GM12878 (cell line): ENCODE measurements around the gene CENPA. TPM values are rescaled to one million over a fixed set of nuclear protein-coding genes. Genes with fewer than 3 reads are reported as not detected.

Experiments
- ATAC-seq: fragments of 200-7000 bp; cut with Tn5 transposase; 3 replicates; pipeline ENCODE4 v1.9.1; 2020; ENCODE audit warnings: mild to moderate bottlenecking, moderate library complexity
- BruUV-seq: library from RNA; stranded (reverse); fragments of 400-500 nt; replicated peaks from 2 replicates; lab custom pipeline; 2021; lab: Mats Ljungman, UMichigan
- CTCF ChIA-PET: fragments of 300-600 bp; sonication (Branson Sonifier 250); formaldehyde crosslinking; extraction: SDS; loops from one replicate; lab custom pipeline; 2021; ENCODE audit warnings: inconsistent platforms; lab: Yijun Ruan, JAX
- POLR2A ChIA-PET: fragments of 350-600 bp; formaldehyde crosslinking; extraction: SDS; loops from one replicate; lab custom pipeline; 2021; ENCODE audit warnings: inconsistent platforms; lab: Charles Lee
- RAD21 ChIA-PET: fragments of 300-600 bp; sonication (Branson Sonifier 250); formaldehyde crosslinking; loops from one replicate; lab custom pipeline; 2023; ENCODE audit warnings: antibody characterized with exemption; ENCODE audit not compliant: unreplicated experiment; lab: Charles Lee
- SMC1A ChIA-PET: fragments of 300-600 bp; sonication (Branson Sonifier 250); formaldehyde crosslinking; loops from one replicate; lab custom pipeline; 2023; ENCODE audit not compliant: unreplicated experiment, uncharacterized antibody; lab: Charles Lee
- DNase-seq: peaks from one replicate; pipeline ENCODE4 v3.0.0-alpha.2; 2011; ENCODE audit warnings: low read depth, low spot score
- FAIRE-seq: peaks from 3 replicates; lab custom pipeline; 2011; peaks lifted over from hg19 to GRCh38; lab: Jason Lieb, UNC
- H2AFZ ChIP-seq: 2 replicates; pipeline ENCODE4 v1.6.0; 2011; ENCODE audit warnings: low read depth, low read length, control low read depth; ENCODE audit not compliant: control insufficient read depth
- H3K27ac ChIP-seq: 2 replicates; pipeline ENCODE4 v1.5.1; 2011; ENCODE audit warnings: control low read depth; ENCODE audit not compliant: control insufficient read depth, insufficient read depth
- H3K27me3 ChIP-seq, 2 experiments: replicated peaks in 1 of 2; 2 replicates each; pipeline versions ENCODE4 v1.6.0 to v1.6.1; 2011; ENCODE audit warnings: low read length in 1 of 2; ENCODE audit not compliant: control insufficient read depth in 2 of 2, insufficient read depth in 2 of 2
- H3K36me3 ChIP-seq, 2 experiments: 2 replicates each; pipeline ENCODE4 v1.5.1; 2011; ENCODE audit warnings: low read length in 1 of 2; ENCODE audit not compliant: control insufficient read depth in 2 of 2, insufficient read depth in 2 of 2
- H3K4me1 ChIP-seq: 2 replicates; pipeline ENCODE4 v1.6.1; 2011; ENCODE audit warnings: mild to moderate bottlenecking, low read length, moderate library complexity, mixed read lengths; ENCODE audit not compliant: control insufficient read depth, insufficient read depth
- H3K4me2 ChIP-seq: 2 replicates; pipeline ENCODE4 v1.6.0; 2011; ENCODE audit warnings: control low read depth; ENCODE audit not compliant: control insufficient read depth, insufficient read depth
- H3K4me3 ChIP-seq: fragments of 200-600 bp; sonication (generic); 2 replicates; pipeline ENCODE4 v1.5.1; 2016
- H3K79me2 ChIP-seq: 2 replicates; pipeline ENCODE4 v1.6.0; 2011; ENCODE audit warnings: low read length; ENCODE audit not compliant: control insufficient read depth, insufficient read depth
- H3K9ac ChIP-seq: 2 replicates; pipeline ENCODE4 v1.8.0; 2011; ENCODE audit warnings: low read length, control low read depth, mixed read lengths; ENCODE audit not compliant: control insufficient read depth, insufficient read depth
- H3K9me3 ChIP-seq: replicated peaks from 3 replicates; pipeline ENCODE4 v1.5.1; 2011; ENCODE audit warnings: mild to moderate bottlenecking, low read length; ENCODE audit not compliant: control insufficient read depth, insufficient read depth
- H4K20me1 ChIP-seq: 2 replicates; pipeline ENCODE4 v1.6.0; 2011; ENCODE audit not compliant: control insufficient read depth, insufficient read depth
- CBFB ChIP-seq: IDR thresholded peaks from 2 replicates; pipeline ENCODE4 v1.6.1; 2016; ENCODE audit warnings: antibody characterized with exemption, low read depth
- CHD2 ChIP-seq: IDR thresholded peaks from 2 replicates; pipeline ENCODE4 v1.6.1; 2011; ENCODE audit warnings: low read depth, low read length, improper control_type of control experiment, borderline replicate concordance
- EGR1 ChIP-seq, 2 experiments: IDR thresholded peaks; 1 replicate in 1 of 2; 2 replicates in 1 of 2; pipeline ENCODE4 v1.6.1; 2011 to 2012; ENCODE audit warnings: low read depth in 2 of 2, low read length in 2 of 2, borderline replicate concordance in 1 of 2, mild to moderate bottlenecking in 1 of 2, moderate library complexity in 1 of 2
- EZH2 ChIP-seq: IDR thresholded peaks from 2 replicates; pipeline ENCODE4 v1.6.1; 2012; ENCODE audit warnings: low read depth, mild to moderate bottlenecking, control low read depth, inconsistent platforms, low read length, borderline replicate concordance; ENCODE audit not compliant: control insufficient read depth
- GABPA ChIP-seq: IDR thresholded peaks from 2 replicates; pipeline ENCODE4 v1.6.1; 2014; ENCODE audit warnings: antibody characterized with exemption, low read depth, mild to moderate bottlenecking, inconsistent platforms
- HDAC6 ChIP-seq: fragments of 200-600 bp; sonication (generic); IDR thresholded peaks from one replicate; pipeline ENCODE4 v1.8.0; 2017; ENCODE audit warnings: antibody characterized with exemption; ENCODE audit not compliant: unreplicated experiment
- JUND ChIP-seq: IDR thresholded peaks from 2 replicates; pipeline ENCODE4 v1.6.1; 2012; ENCODE audit warnings: low read depth, mild to moderate bottlenecking, low read length, improper control_type of control experiment, moderate library complexity
- LARP7 ChIP-seq: fragments of 450-650 bp; IDR thresholded peaks from 2 replicates; pipeline ENCODE4 v1.6.1; 2017; ENCODE audit warnings: mild to moderate bottlenecking
- NR2C2 ChIP-seq: IDR thresholded peaks from 2 replicates; pipeline ENCODE4 v1.6.1; 2011; ENCODE audit warnings: borderline replicate concordance, low read depth; ENCODE audit not compliant: control insufficient read depth, insufficient read length
- RAD51 ChIP-seq: fragments of 450-650 bp; IDR thresholded peaks from 2 replicates; pipeline ENCODE4 v1.6.1; 2016; ENCODE audit warnings: moderate library complexity, mild to moderate bottlenecking, inconsistent platforms
- RCOR1 ChIP-seq: conservative IDR thresholded peaks from 2 replicates; pipeline ENCODE4 v1.6.1; 2012; ENCODE audit warnings: low read depth, low read length, improper control_type of control experiment
- SMAD1 ChIP-seq: fragments of 450-650 bp; IDR thresholded peaks from 2 replicates; pipeline ENCODE4 v1.6.1; 2018; ENCODE audit warnings: mild to moderate bottlenecking, low read depth; ENCODE audit not compliant: partially characterized antibody
- SREBF2 ChIP-seq: IDR thresholded peaks from 2 replicates; pipeline ENCODE4 v1.6.1; 2012; ENCODE audit warnings: mild to moderate bottlenecking, low read length
- SUPT20H ChIP-seq: IDR thresholded peaks from 2 replicates; pipeline ENCODE4 v1.6.1; 2011; ENCODE audit warnings: low read depth, mild to moderate bottlenecking, low read length, moderate library complexity, borderline replicate concordance; ENCODE audit not compliant: control insufficient read depth
- ZSCAN29 ChIP-seq: fragments of 450-650 bp; IDR thresholded peaks from 2 replicates; pipeline ENCODE4 v1.6.1; 2017; ENCODE audit warnings: mild to moderate bottlenecking, moderate library complexity
- WGBS: methylation state at CpG from one replicate; pipeline ENCODE4 v1.1.6; 2016; ENCODE audit warnings: low lambda C conversion rate; ENCODE audit not compliant: insufficient replicate concordance, insufficient coverage; ENCODE audit errors: missing lambda C conversion rate; 5-methylcytosine and 5-hydroxymethylcytosine counted together
- in situ Hi-C: fragments of 300-500 bp; cut with MboI; formaldehyde crosslinking; loops from 9 replicates; pipeline ENCODE4 v1.14.3; 2018; ENCODE audit warnings: mixed read lengths
- intact Hi-C: fragments of 100-400 bp; cut with micrococcal nuclease; formaldehyde crosslinking; loops from one replicate; pipeline ENCODE4 v1.14.2; 2022; ENCODE audit not compliant: unreplicated experiment
- polyA plus RNA-seq, 11 experiments: library from polyadenylated mRNA; depleted of rRNA in 4 of 11; unstranded in 6 of 11; stranded (reverse) in 5 of 11; fragments of >200 nt; fragmentation: Nextera tagmentation in 4 of 11; fragmentation: Illumina TruSeq in 1 of 11; extraction: Ambion mirVana in 4 of 11; extraction: Trizol in 1 of 11; gene quantifications; 1 replicate in 1 of 11; 2 replicates in 10 of 11; pipeline versions ENCODE4 v1.2.1 to v1.2.3, GENCODE V29; 2011 to 2016; ENCODE audit warnings: inconsistent platforms in 2 of 11, missing spikeins in 2 of 11, low read depth in 1 of 11
- total RNA-seq, 4 experiments: library from RNA; depleted of rRNA in 3 of 4; stranded (reverse); fragments of >200 nt in 3 of 4; fragmentation: Illumina TruSeq in 1 of 4; extraction: Trizol in 1 of 4; gene quantifications; 2 replicates each; pipeline versions ENCODE4 v1.2.1 to v1.2.3, GENCODE V29; 2013 to 2021
- TF ChIP-seq, protein P1 (sequence below): fragments of 450-650 bp; IDR thresholded peaks from 2 replicates; pipeline ENCODE4 v1.6.1; 2018; ENCODE audit warnings: borderline replicate concordance, mild to moderate bottlenecking; ENCODE audit not compliant: partially characterized antibody
- TF ChIP-seq, protein P2 (sequence below): fragments of 450-650 bp; IDR thresholded peaks from 2 replicates; pipeline ENCODE4 v1.6.1; 2014; ENCODE audit warnings: mild to moderate bottlenecking

CENPA gene
- total and polyA plus RNA-seq, 10 of the 15 experiments (the other 5 are each of a cell fraction or from before 2014, with no cell fraction given) = 8.1 to 66.6 (median 36.7) TPM

DNA sequence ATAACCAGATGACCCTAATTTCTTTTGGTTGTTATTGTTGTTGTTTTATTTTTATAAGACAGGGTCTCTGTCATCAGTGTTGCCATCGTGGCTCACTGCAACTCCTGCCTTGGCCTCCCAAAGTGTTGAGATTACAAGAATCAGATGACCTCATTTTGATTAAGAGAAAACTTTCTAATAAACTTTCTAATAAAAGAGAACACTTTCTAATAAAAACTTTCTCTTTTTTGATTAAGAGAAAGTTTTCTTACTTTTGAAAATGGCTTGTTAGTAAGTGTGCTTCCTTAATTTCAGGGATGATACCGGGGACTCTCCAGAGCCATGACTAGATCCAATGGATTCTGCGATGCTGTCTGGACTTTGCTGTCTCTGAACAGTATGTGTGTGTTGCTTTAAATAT lies 7.7 kb downstream of the CENPA start:
- H3K27ac ChIP-seq = no peak overlapping the region
- no peak overlapping the region for H2AFZ ChIP-seq
- BruUV-seq = no TSS peak
- H3K9ac ChIP-seq = no peak overlapping the region
- 99% methylated on average over 3 of the region's 3 CpGs for WGBS
- RAD21 ChIA-PET = no interaction called here
- TF ChIP-seq NR2C2 (no peak), LARP7 (no peak), EZH2 (no peak), CBFB (no peak), SREBF2 (no peak), SMAD1 (no peak), SUPT20H (no peak), EGR1 (IDR thresholded peaks at IDR 0.05; ENCODE audit: borderline replicate concordance in 1 of 2, low read depth in 2 of 2, low read length in 2 of 2) (no peak), GABPA (no peak), RAD51 (no peak), CHD2 (no peak), RCOR1 (no peak), JUND (no peak), HDAC6 (no peak), ZSCAN29 (no peak)
- TF ChIP-seq, protein P1, sequence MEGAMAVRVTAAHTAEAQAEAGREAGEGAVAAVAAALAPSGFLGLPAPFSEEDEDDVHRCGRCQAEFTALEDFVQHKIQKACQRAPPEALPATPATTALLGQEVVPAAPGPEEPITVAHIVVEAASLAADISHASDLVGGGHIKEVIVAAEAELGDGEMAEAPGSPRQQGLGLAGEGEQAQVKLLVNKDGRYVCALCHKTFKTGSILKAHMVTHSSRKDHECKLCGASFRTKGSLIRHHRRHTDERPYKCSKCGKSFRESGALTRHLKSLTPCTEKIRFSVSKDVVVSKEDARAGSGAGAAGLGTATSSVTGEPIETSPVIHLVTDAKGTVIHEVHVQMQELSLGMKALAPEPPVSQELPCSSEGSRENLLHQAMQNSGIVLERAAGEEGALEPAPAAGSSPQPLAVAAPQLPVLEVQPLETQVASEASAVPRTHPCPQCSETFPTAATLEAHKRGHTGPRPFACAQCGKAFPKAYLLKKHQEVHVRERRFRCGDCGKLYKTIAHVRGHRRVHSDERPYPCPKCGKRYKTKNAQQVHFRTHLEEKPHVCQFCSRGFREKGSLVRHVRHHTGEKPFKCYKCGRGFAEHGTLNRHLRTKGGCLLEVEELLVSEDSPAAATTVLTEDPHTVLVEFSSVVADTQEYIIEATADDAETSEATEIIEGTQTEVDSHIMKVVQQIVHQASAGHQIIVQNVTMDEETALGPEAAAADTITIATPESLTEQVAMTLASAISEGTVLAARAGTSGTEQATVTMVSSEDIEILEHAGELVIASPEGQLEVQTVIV = no peak
- TF ChIP-seq, protein P2, sequence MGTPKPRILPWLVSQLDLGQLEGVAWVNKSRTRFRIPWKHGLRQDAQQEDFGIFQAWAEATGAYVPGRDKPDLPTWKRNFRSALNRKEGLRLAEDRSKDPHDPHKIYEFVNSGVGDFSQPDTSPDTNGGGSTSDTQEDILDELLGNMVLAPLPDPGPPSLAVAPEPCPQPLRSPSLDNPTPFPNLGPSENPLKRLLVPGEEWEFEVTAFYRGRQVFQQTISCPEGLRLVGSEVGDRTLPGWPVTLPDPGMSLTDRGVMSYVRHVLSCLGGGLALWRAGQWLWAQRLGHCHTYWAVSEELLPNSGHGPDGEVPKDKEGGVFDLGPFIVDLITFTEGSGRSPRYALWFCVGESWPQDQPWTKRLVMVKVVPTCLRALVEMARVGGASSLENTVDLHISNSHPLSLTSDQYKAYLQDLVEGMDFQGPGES = no peak
- TF ChIP-seq, all 136 proteins: peak for 0
- H3K4me3 ChIP-seq = no peak overlapping the region
- H4K20me1 ChIP-seq = no peaks in the 10 kb centered on the region
- in situ Hi-C loops (no loop called here), intact Hi-C loops (no loop called here)
- no peak overlapping the region for H3K4me2 ChIP-seq
- H3K27me3 ChIP-seq = no peaks in the 10 kb centered on the region
- CTCF ChIA-PET = no interaction called here
- H3K79me2 ChIP-seq = peaks cover 20% of the 10 kb centered on the region
- H3K4me1 ChIP-seq = no peaks in the 10 kb centered on the region; the same call in 1 of the 2 replicates
- SMC1A ChIA-PET = no interaction called here
- FAIRE-seq (no peak), ATAC-seq (no peak), DNase-seq (no peak)
- POLR2A ChIA-PET = no interaction called here
- H3K36me3 ChIP-seq = peaks cover 3 to 19% of the 10 kb centered on the region in 2 experiments
- peaks cover 4% of the 10 kb centered on the region; the same call in 2 of the 3 replicates for H3K9me3 ChIP-seq
